GM12875 (cell line): ENCODE data around the gene PTPRD.

ENCODE experiments used
- H3K4me3 ChIP-seq: one replicate; pipeline ENCODE4 v1.5.1; 2011; ENCODE audit warnings: low read depth, low read length, control low read depth
- TF ChIP-seq, protein P1 (sequence below): IDR thresholded peaks from 2 replicates; pipeline ENCODE4 v1.5.1; 2011; ENCODE audit warnings: low read depth, mild to moderate bottlenecking, control low read depth, inconsistent platforms, low read length, moderate library complexity, borderline replicate concordance; ENCODE audit not compliant: insufficient read depth

The PTPRD gene

GRCh38 chr9:8895106-8895860 is 1717.5 kb downstream of the PTPRD start:
- H3K4me3 ChIP-seq, result no peak overlapping the region
- TF ChIP-seq, protein P1, sequence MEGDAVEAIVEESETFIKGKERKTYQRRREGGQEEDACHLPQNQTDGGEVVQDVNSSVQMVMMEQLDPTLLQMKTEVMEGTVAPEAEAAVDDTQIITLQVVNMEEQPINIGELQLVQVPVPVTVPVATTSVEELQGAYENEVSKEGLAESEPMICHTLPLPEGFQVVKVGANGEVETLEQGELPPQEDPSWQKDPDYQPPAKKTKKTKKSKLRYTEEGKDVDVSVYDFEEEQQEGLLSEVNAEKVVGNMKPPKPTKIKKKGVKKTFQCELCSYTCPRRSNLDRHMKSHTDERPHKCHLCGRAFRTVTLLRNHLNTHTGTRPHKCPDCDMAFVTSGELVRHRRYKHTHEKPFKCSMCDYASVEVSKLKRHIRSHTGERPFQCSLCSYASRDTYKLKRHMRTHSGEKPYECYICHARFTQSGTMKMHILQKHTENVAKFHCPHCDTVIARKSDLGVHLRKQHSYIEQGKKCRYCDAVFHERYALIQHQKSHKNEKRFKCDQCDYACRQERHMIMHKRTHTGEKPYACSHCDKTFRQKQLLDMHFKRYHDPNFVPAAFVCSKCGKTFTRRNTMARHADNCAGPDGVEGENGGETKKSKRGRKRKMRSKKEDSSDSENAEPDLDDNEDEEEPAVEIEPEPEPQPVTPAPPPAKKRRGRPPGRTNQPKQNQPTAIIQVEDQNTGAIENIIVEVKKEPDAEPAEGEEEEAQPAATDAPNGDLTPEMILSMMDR, result no peak

DNA sequence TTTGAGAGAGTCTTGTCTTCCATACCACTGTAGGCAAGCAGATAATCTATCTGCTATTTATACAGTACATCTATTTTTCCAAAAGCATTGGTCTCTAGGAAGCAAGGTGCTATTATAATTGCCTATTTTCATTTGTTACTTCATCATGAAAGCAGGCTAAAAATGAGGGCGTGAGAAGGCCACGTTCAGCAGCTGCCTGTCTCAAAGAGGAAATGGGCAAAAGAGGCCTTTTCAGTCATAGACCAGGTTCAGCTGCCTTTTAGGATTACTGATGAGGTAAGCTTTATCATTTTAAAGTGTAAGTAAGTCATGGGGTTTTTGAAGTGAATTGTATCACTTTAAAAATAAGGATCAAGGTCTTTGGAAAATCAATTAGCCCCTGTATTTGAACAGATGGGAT is 1722.1 kb downstream of the PTPRD start:
- TF ChIP-seq, protein P1, result no peak
- no peak overlapping the region for H3K4me3 ChIP-seq

DNA sequence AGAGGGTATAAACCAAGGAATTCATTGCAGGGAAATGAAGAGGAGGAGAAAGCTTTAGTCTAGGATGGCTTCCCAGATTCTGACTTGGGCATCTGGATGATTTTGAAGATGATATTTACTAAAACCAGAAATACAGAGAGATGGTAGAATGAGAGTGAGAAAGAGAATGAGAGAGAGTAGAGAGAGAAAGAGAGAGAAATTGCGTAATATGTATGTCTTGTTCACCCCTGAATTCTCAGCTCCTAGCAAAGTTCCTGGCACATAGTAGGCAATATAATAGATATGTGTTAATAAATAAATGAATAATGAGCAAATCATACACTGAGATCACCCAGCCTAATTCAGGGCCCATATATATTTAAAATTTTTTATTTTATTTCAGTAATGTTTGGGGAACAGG is 1723.7 kb downstream of the PTPRD start:
- TF ChIP-seq, protein P1, result no peak
- no peak overlapping the region for H3K4me3 ChIP-seq

GRCh38 chr9:8888591-8888990 is 1724.2 kb downstream of the PTPRD start:
- H3K4me3 ChIP-seq, result no peak overlapping the region
- TF ChIP-seq, protein P1, result no peak

DNA sequence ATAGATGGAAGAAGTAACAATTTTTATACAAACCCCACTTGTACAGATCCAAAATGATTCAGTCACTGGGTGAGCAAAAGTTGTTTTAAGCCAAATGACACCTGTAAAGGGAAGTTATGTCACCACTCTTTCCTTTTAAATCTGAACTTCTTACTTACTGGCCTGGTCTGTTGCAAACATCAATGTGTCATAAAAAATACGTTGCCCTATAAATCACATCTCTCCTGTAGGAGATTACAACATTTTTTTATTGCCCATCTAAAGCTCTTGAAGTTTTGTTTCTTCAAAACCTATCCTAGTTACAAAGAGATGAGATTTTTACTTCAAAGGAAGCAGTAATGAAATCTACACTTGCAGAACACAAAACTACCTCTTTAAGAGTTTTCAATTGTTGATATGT is 1725.4 kb downstream of the PTPRD start:
- no peak overlapping the region for H3K4me3 ChIP-seq
- TF ChIP-seq, protein P1, result no peak

- TF ChIP-seq, protein P1, result no peak
- H3K4me3 ChIP-seq, result no peak overlapping the region
Measured at GRCh38 chr9:8883321-8883720, 1729.5 kb downstream of the PTPRD start.

- TF ChIP-seq, protein P1, result no peak
- H3K4me3 ChIP-seq, result no peak overlapping the region
Measured at GRCh38 chr9:8880060-8880459, 1732.7 kb downstream of the PTPRD start.
